CD4-positive, alpha-beta T cell treated with Interleukin-6 for 4 hours (primary cell): ENCODE results near the gene CSHL1.
"Not testable (repeated sequence)": the region's sequence is repeated elsewhere in the genome, so short reads cannot be mapped to it uniquely, and the experiment has no call there.

ENCODE experiments used
- DNase-seq: peaks from one replicate; pipeline ENCODE4 v3.0.0-alpha.2; 2020; ENCODE audit warnings: mixed read lengths

The CSHL1 gene

GRCh38 chr17:63881935-63882601, 29.0 kb downstream of the CSHL1 start, which contains the start of gene GH2:
Gene GH2 (minus strand): TSS chr17:63881944. CDS start chr17:63881801, 143 bp downstream.
- peak; percentile 68 for DNase-seq

- DNase-seq, result not testable (repeated sequence)
Observed at GRCh38 chr17:63881337-63881736, 29.7 kb downstream of the CSHL1 start.

- DNase-seq, result no peak
Observed at GRCh38 chr17:63880706-63881105, 30.4 kb downstream of the CSHL1 start.

- not testable (repeated sequence) for DNase-seq
Observed at GRCh38 chr17:63878413-63878812, 32.6 kb downstream of the CSHL1 start.

GRCh38 chr17:63874693-63875092, 36.4 kb downstream of the CSHL1 start:
- DNase-seq, result not testable (repeated sequence)

- not testable (repeated sequence) for DNase-seq
Observed at GRCh38 chr17:63874061-63874626, 36.9 kb downstream of the CSHL1 start.

- not testable (repeated sequence) for DNase-seq
Observed at GRCh38 chr17:63873577-63873976, 37.5 kb downstream of the CSHL1 start, which contains the start of gene CSH2. Gene CSH2 (minus strand): TSS chr17:63873677. CDS start chr17:63873614, 63 bp downstream.

GRCh38 chr17:63871646-63872365, 39.3 kb downstream of the CSHL1 start:
- DNase-seq, result not testable (repeated sequence)

- not testable (repeated sequence) for DNase-seq
Observed at GRCh38 chr17:63870292-63870665, 40.8 kb downstream of the CSHL1 start.

GRCh38 chr17:63869491-63870291, 41.4 kb downstream of the CSHL1 start:
- DNase-seq, result not testable (repeated sequence)

GRCh38 chr17:63866625-63867024, 44.4 kb downstream of the CSHL1 start:
- not testable (repeated sequence) for DNase-seq
